Body of pancreas (tissue), 4 donors: ENCODE measurements around the gene RAPGEF3. TPM values are rescaled to one million over a fixed set of nuclear protein-coding genes. Genes with fewer than 3 reads are reported as not detected.

Experiments
- ATAC-seq: fragments of 150-250 bp; one replicate; pipeline ENCODE4 v1.9.1; 2016
- DNase-seq, 4 donors: peaks; one replicate each; pipeline ENCODE4 v3.0.0-alpha.2; 2019
- H3K27ac ChIP-seq, 4 donors: fragments of 200-600 bp; sonication (generic); 1 replicate in 3 of 4; 2 replicates in 1 of 4; pipeline versions ENCODE4 v1.5.1 to v1.6.1; 2016 to 2019; ENCODE audit warnings: mild to moderate bottlenecking in 1 of 4, mixed read lengths in 1 of 4, moderate library complexity in 1 of 4
- H3K27me3 ChIP-seq, 2 donors: fragments of 200-600 bp; sonication (generic); one replicate each; pipeline ENCODE4 v1.6.0; 2016; ENCODE audit warnings: mild to moderate bottlenecking in 1 of 2
- H3K36me3 ChIP-seq, 2 donors: fragments of 200-600 bp; sonication (generic); replicated peaks in 1 of 2; 2 replicates each; pipeline ENCODE4 v1.5.1; 2016; ENCODE audit warnings: low read depth in 2 of 2; ENCODE audit not compliant: insufficient read depth in 1 of 2
- H3K4me1 ChIP-seq: fragments of 200-600 bp; sonication (generic); one replicate; pipeline ENCODE4 v1.6.0; 2016
- H3K4me3 ChIP-seq, 2 donors: fragments of 200-600 bp; sonication (generic); 1 replicate in 1 of 2; 2 replicates in 1 of 2; pipeline ENCODE4 v1.5.1; 2016 to 2019
- H3K9me3 ChIP-seq, 3 donors: fragments of 200-600 bp; sonication (generic); 1 replicate in 2 of 3; 2 replicates in 1 of 3; pipeline ENCODE4 v1.5.1; 2016
- CTCF ChIP-seq, 7 experiments: fragments of 450-650 bp in 4 of 7; fragments of 200-600 bp in 3 of 7; sonication (generic) in 3 of 7; IDR thresholded peaks; one replicate each; pipeline ENCODE4 v1.5.1; 2016 to 2019; ENCODE audit warnings: antibody characterized with exemption in 7 of 7
- POLR2A ChIP-seq, 3 donors: fragments of 450-650 bp; IDR thresholded peaks; one replicate each; pipeline ENCODE4 v1.6.1; 2016; ENCODE audit warnings: antibody characterized with exemption in 3 of 3, mild to moderate bottlenecking in 2 of 3
- WGBS, 2 donors: methylation state at CpG; one replicate each; pipeline ENCODE4 v1.1.5; 2017; 5-methylcytosine and 5-hydroxymethylcytosine counted together
- intact Hi-C: fragments of 100-400 bp; cut with DNase I; formaldehyde crosslinking; loops from one replicate; pipeline ENCODE4 v1.15.1; 2023
- total RNA-seq, 2 donors: library from RNA; depleted of rRNA; stranded (reverse); fragments of >200 nt; gene quantifications; one replicate each; pipeline ENCODE4 v1.1.0, GENCODE V29; 2016

Gene RAPGEF3
- total RNA-seq, 2 donors from 2014 or later, result 11.9 to 23.4 TPM

GRCh38 chr12:47804171-47804570 lies 45.5 kb upstream of the RAPGEF3 start:
- Histone ChIP-seq H3K27ac (peak overlapping the region in 2 of 4 donors; percentile 75 to 80), H3K4me1 (peaks cover 91% of the 10 kb centered on the region), H3K27me3 (no peaks in the 10 kb centered on the region), H3K4me3 (no peak overlapping the region), H3K9me3 (no peaks in the 10 kb centered on the region), H3K36me3 (no peaks in the 10 kb centered on the region)
- TF ChIP-seq CTCF (IDR thresholded peaks at IDR 0.05), result no peak
- TF ChIP-seq POLR2A (IDR thresholded peaks at IDR 0.05), result no peak
- DNase-seq (no peak), ATAC-seq (no peak)
- intact Hi-C loops, result no loop called here
- 71 to 86% methylated on average over 8 of the region's 8 CpGs for WGBS, 2 donors

GRCh38 chr12:47803191-47803875 lies 44.7 kb upstream of the RAPGEF3 start:
- H3K9me3 ChIP-seq, result no peaks in the 10 kb centered on the region
- no peak overlapping the region for H3K4me3 ChIP-seq
- peak overlapping the region in 3 of 4 donors; percentile 69 to 80 (median 75) for H3K27ac ChIP-seq
- ATAC-seq, result no peak
- TF ChIP-seq POLR2A (IDR thresholded peaks at IDR 0.05) (no peak), CTCF (IDR thresholded peaks at IDR 0.05) (no peak)
- DNase-seq, result no peak
- WGBS, 2 donors, result 61 to 67% methylated on average over 11 to 12 of the region's 12 CpGs
- peaks cover 84% of the 10 kb centered on the region for H3K4me1 ChIP-seq
- no peaks in the 10 kb centered on the region for H3K36me3 ChIP-seq
- H3K27me3 ChIP-seq, result no peaks in the 10 kb centered on the region
- intact Hi-C loops, result no loop called here

- no peak for TF ChIP-seq POLR2A (IDR thresholded peaks at IDR 0.05)
- no peak for TF ChIP-seq CTCF (IDR thresholded peaks at IDR 0.05)
- DNase-seq (no peak), ATAC-seq (no peak)
- intact Hi-C loops, result no loop called here
- no peaks in the 10 kb centered on the region for H3K27me3 ChIP-seq
- peak overlapping the region in 3 of 4 donors; percentile 69 to 80 (median 75) for H3K27ac ChIP-seq
- no peak overlapping the region for H3K4me3 ChIP-seq
- 49 to 54% methylated on average over 5 of the region's 5 CpGs for WGBS, 2 donors
- no peaks in the 10 kb centered on the region for H3K36me3 ChIP-seq
- no peaks in the 10 kb centered on the region for H3K9me3 ChIP-seq
- H3K4me1 ChIP-seq, result peaks cover 74% of the 10 kb centered on the region
These were observed 43.6 kb upstream of the RAPGEF3 start for GRCh38 chr12:47802312-47802711.

- intact Hi-C loops, result no loop called here
- no peaks in the 10 kb centered on the region for H3K9me3 ChIP-seq
- H3K4me1 ChIP-seq, result peaks cover 70% of the 10 kb centered on the region
- 47 to 69% methylated on average over 9 of the region's 9 CpGs for WGBS, 2 donors
- H3K4me3 ChIP-seq, result no peak overlapping the region
- no peaks in the 10 kb centered on the region for H3K36me3 ChIP-seq
- no peak for TF ChIP-seq POLR2A (IDR thresholded peaks at IDR 0.05)
- TF ChIP-seq CTCF (IDR thresholded peaks at IDR 0.05), result no peak
- ATAC-seq, result peak; percentile 6
- no peak for DNase-seq
- H3K27me3 ChIP-seq, result no peaks in the 10 kb centered on the region
- peak overlapping the region in 3 of 4 donors; percentile 69 to 80 (median 75) for H3K27ac ChIP-seq
These were observed 43.2 kb upstream of the RAPGEF3 start for GRCh38 chr12:47801904-47802246.
